OCI-LY1 (cell line): ENCODE measurements around the gene NBPF3.

Source experiments
- EZH2 ChIP-seq: fragments of 200-600 bp; sonication (generic), shearing (Covaris generic); IDR thresholded peaks from 2 replicates; pipeline ENCODE4 v1.8.0; 2017; ENCODE audit warnings: borderline replicate concordance, mixed run types, mild to moderate bottlenecking, antibody characterized with exemption, low read length, moderate library complexity, mixed read lengths
- TF ChIP-seq, protein P1 (sequence below): fragments of 200-600 bp; sonication (generic), shearing (Covaris generic); IDR thresholded peaks from 2 replicates; pipeline ENCODE4 v1.5.1; 2017; ENCODE audit warnings: mild to moderate bottlenecking, antibody characterized with exemption, low read length, moderate library complexity, mixed read lengths

DNA sequence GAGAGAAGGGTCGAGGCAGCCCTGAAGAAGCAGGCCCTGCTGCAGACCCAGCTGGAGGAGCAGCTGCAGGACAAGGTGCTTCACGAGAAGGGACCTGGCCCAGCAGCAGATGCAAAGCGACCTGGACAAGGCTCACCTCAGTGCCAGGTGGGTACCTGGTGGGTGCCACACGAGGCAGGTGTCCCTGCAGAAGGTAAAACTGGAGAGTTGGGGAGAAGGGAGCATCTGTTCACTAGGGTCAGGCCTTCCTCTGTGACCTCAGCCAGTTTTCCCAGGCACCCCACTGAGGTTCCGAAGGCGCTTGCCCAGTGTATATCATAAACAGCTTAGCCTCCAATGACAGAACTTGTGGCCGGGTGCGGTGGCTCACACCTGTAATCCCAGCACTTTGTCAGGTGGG, 5.5 kb upstream of the NBPF3 start:
- TF ChIP-seq, protein P1, sequence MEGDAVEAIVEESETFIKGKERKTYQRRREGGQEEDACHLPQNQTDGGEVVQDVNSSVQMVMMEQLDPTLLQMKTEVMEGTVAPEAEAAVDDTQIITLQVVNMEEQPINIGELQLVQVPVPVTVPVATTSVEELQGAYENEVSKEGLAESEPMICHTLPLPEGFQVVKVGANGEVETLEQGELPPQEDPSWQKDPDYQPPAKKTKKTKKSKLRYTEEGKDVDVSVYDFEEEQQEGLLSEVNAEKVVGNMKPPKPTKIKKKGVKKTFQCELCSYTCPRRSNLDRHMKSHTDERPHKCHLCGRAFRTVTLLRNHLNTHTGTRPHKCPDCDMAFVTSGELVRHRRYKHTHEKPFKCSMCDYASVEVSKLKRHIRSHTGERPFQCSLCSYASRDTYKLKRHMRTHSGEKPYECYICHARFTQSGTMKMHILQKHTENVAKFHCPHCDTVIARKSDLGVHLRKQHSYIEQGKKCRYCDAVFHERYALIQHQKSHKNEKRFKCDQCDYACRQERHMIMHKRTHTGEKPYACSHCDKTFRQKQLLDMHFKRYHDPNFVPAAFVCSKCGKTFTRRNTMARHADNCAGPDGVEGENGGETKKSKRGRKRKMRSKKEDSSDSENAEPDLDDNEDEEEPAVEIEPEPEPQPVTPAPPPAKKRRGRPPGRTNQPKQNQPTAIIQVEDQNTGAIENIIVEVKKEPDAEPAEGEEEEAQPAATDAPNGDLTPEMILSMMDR = no peak
- no peak for TF ChIP-seq EZH2
